ENCODE results near the gene AMN1. TPM values are rescaled to one million over a fixed set of nuclear protein-coding genes. Genes with fewer than 3 reads are reported as not detected.

Gene AMN1
- total RNA-seq = 19.8 TPM in 2 replicates

GRCh38 chr12:31728917-31729640, at the start of gene AMN1:
AMN1 (minus strand) TSS chr12:31729021; CDS start chr12:31729008, 13 bp downstream.

GRCh38 chr12:31659087-31659942, 69.5 kb downstream of the AMN1 start, which contains the start of gene ETFBKMT:
ETFBKMT (plus strand) TSS chr12:31659688; CDS start chr12:31661954, 2,266 bp downstream.

Other genes with a start within 250 kb of the AMN1 start
- 7.8 and 11.2 TPM in 2 replicates for gene DENND5B, start 137.9 kb downstream of the AMN1 start, total RNA-seq
- gene ETFBKMT, start 69.3 kb downstream of the AMN1 start, total RNA-seq = 2.6 and 2.9 TPM in 2 replicates
- 83.5 and 93.3 TPM in 2 replicates for gene RESF1, start 230.4 kb upstream of the AMN1 start, total RNA-seq

Data from epithelial cell of umbilical artery (primary cell).